ENCODE data around the gene NIN.

- TF ChIP-seq CTCF (IDR thresholded peaks at IDR 0.05), result no peak
- no peak for TF ChIP-seq POLR2A (IDR thresholded peaks at IDR 0.05)
These were observed 33.3 kb upstream of the NIN start for GRCh38 chr14:50864237-50864636.
